Tibial nerve (tissue), 4 donors: ENCODE data around the gene WNT8A.

Experiments used
- CTCF ChIP-seq, 5 experiments: fragments of 200-600 bp in 3 of 5; fragments of 450-650 bp in 2 of 5; sonication (generic) in 3 of 5; IDR thresholded peaks; one replicate each; pipeline ENCODE4 v1.5.1; 2016 to 2019; ENCODE audit warnings: antibody characterized with exemption in 5 of 5, mild to moderate bottlenecking in 3 of 5, moderate library complexity in 2 of 5
- EP300 ChIP-seq, 2 donors: sonication (generic); formaldehyde crosslinking; IDR thresholded peaks; one replicate each; pipeline ENCODE4 v1.6.1; 2017; ENCODE audit warnings: antibody characterized with exemption in 2 of 2, mild to moderate bottlenecking in 1 of 2
- POLR2A ChIP-seq, 2 donors: fragments of 450-650 bp; IDR thresholded peaks; one replicate each; pipeline ENCODE4 v1.6.1; 2017; ENCODE audit warnings: antibody characterized with exemption in 2 of 2, mild to moderate bottlenecking in 2 of 2, moderate library complexity in 2 of 2

GRCh38 chr5:138077064-138077696, 6.7 kb upstream of the WNT8A start:
- peak; percentile 74 to 80 (median 76) for TF ChIP-seq CTCF (IDR thresholded peaks at IDR 0.05)
- peak in 1 of 2 donors; percentile 13 for TF ChIP-seq POLR2A (IDR thresholded peaks at IDR 0.05)
- TF ChIP-seq EP300 (IDR thresholded peaks at IDR 0.05): no peak
